Activated B cell treated with CpG ODN at 0.5 μM for 24 hours (primary cell): Measurements from ENCODE around the gene DPY30. TPM values are rescaled to one million over a fixed set of nuclear protein-coding genes. Genes with fewer than 3 reads are reported as not detected.
"Not testable (repeated sequence)": the region's sequence is repeated elsewhere in the genome, so short reads cannot be mapped to it uniquely, and the experiment has no call there.

Experiments used
- ATAC-seq: fragments of 200-7000 bp; cut with Tn5 transposase; one replicate; pipeline ENCODE4 v1.10.0; 2021; ENCODE audit warnings: low read depth, mild to moderate bottlenecking, moderate library complexity
- CTCF ChIA-PET: fragments of 350-600 bp; sonication (Branson Sonifier 250); formaldehyde crosslinking; loops from one replicate; lab custom pipeline; 2021; ENCODE audit warnings: antibody characterized with exemption; lab: Charles Lee
- POLR2A ChIA-PET: fragments of 350-600 bp; sonication (Branson Sonifier 250); formaldehyde crosslinking; loops from one replicate; lab custom pipeline; 2021; ENCODE audit warnings: antibody characterized with exemption; lab: Charles Lee
- DNase-seq: peaks from one replicate; pipeline ENCODE4 v3.0.0; 2022
- H3K27ac Mint-ChIP-seq: one replicate; pipeline ENCODE4 v1.8.0; 2020; ENCODE audit warnings: mixed read lengths
- H3K27me3 Mint-ChIP-seq: one replicate; pipeline ENCODE4 v1.8.0; 2021; ENCODE audit warnings: mixed read lengths
- H3K36me3 Mint-ChIP-seq: one replicate; pipeline ENCODE4 v1.8.0; 2021; ENCODE audit warnings: low read depth, mixed read lengths
- H3K4me1 Mint-ChIP-seq: one replicate; pipeline ENCODE4 v1.8.0; 2021; ENCODE audit warnings: mixed read lengths
- H3K4me3 Mint-ChIP-seq: one replicate; pipeline ENCODE4 v1.8.0; 2020; ENCODE audit warnings: mild to moderate bottlenecking, mixed read lengths
- H3K9me3 Mint-ChIP-seq: one replicate; pipeline ENCODE4 v1.8.0; 2020; ENCODE audit warnings: mixed read lengths
- intact Hi-C: fragments of 100-400 bp; cut with micrococcal nuclease; formaldehyde crosslinking; loops from one replicate; pipeline ENCODE4 v1.15.1; 2024
- total RNA-seq: library from RNA; stranded (reverse); gene quantifications from 2 replicates; pipeline ENCODE4 v1.2.3, GENCODE V29; 2022
- TF ChIP-seq, protein P1 (sequence below): fragments of 200-600 bp; IDR thresholded peaks from one replicate; pipeline ENCODE4 v1.8.0; 2022; ENCODE audit warnings: antibody characterized with exemption, mild to moderate bottlenecking

The DPY30 gene
- total RNA-seq, 1 donor from 2014 or later, result 36.2 TPM

DNA sequence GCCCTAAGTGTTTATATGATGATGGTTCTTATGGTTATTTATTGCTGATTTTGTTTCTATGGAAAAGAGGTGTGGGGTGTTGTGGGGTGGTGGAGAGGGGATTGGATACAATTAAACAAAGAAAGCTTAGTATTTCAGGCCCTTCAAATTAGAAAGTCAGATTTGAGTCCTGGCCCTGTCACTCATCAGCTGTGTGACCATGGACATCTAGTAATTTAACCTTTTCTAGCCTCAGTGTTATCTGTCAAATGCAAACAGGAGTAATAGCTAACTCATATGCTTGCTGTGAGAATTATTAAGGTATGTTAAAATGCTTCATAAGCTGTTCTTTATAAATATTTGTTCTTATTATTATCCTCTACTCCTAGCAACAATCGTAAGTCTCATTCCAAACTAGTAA, 26.7 kb downstream of the DPY30 start:
- DNase-seq, result no peak
- Mint-ChIP-seq H3K4me3 (no peak overlapping the region), H3K27me3 (no peaks in the 10 kb centered on the region), H3K9me3 (no peaks in the 10 kb centered on the region), H3K36me3 (peaks cover 26% of the 10 kb centered on the region), H3K4me1 (peaks cover 27% of the 10 kb centered on the region), H3K27ac (no peak overlapping the region)
- ChIA-PET CTCF (no interaction called here), POLR2A (interaction anchor here (0.5 to 2.8 kb wide), 4 partner anchors 27 to 358 kb away, joined by 3 to 15 read pairs (median 4); partner anchors contain the start of genes DPY30 and SPAST)
- intact Hi-C loops, result loop anchor here (5.0 to 10.0 kb wide), 2 partner anchors 122 to 1866 kb away; partner anchors contain the start of gene YPEL5
- ATAC-seq, result no peak
- TF ChIP-seq, protein P1, sequence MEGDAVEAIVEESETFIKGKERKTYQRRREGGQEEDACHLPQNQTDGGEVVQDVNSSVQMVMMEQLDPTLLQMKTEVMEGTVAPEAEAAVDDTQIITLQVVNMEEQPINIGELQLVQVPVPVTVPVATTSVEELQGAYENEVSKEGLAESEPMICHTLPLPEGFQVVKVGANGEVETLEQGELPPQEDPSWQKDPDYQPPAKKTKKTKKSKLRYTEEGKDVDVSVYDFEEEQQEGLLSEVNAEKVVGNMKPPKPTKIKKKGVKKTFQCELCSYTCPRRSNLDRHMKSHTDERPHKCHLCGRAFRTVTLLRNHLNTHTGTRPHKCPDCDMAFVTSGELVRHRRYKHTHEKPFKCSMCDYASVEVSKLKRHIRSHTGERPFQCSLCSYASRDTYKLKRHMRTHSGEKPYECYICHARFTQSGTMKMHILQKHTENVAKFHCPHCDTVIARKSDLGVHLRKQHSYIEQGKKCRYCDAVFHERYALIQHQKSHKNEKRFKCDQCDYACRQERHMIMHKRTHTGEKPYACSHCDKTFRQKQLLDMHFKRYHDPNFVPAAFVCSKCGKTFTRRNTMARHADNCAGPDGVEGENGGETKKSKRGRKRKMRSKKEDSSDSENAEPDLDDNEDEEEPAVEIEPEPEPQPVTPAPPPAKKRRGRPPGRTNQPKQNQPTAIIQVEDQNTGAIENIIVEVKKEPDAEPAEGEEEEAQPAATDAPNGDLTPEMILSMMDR, result no peak

DNA sequence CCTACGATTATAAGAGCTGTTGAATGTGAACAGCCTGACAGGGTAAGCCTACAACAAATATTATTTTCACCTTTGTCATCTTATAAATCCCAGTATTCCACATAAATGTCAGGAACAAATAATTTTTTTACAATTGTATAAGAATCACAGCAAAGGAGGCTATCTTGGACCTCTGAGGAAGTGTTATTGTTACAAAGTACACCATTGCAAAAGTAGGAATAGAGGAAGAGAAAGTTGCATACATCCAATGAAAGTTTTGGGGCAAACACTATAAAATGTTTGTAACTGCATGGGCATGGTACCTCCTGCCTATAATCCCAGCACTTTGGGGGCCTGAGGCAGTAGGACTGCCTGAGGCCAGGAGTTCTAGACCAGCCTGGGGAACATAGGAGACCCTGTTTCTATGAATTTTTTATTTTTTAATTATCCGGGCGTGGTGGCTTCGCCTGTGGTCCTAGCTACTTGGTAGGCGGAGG, 28.1 kb downstream of the DPY30 start:
- peak overlapping the region; percentile 96 for H3K27ac Mint-ChIP-seq
- ChIA-PET CTCF (no interaction called here), POLR2A (interaction anchor here (0.6 to 2.3 kb wide), 6 partner anchors 12 to 349 kb away, joined by 3 to 36 read pairs (median 4); partner anchors contain the start of genes DPY30, SLC30A6 and SPAST)
- peak overlapping the region; percentile 91 for H3K4me3 Mint-ChIP-seq
- no peaks in the 10 kb centered on the region for H3K9me3 Mint-ChIP-seq
- DNase-seq (no peak), ATAC-seq (no peak)
- no peaks in the 10 kb centered on the region for H3K27me3 Mint-ChIP-seq
- peaks cover 21% of the 10 kb centered on the region for H3K36me3 Mint-ChIP-seq
- peaks cover 36% of the 10 kb centered on the region for H3K4me1 Mint-ChIP-seq
- intact Hi-C loops, result loop anchor here (1.0 to 10.0 kb wide), 8 partner anchors 28 to 1864 kb away; partner anchors contain the start of genes BIRC6, DPY30, SPAST and YPEL5
- TF ChIP-seq, protein P1, result no peak

DNA sequence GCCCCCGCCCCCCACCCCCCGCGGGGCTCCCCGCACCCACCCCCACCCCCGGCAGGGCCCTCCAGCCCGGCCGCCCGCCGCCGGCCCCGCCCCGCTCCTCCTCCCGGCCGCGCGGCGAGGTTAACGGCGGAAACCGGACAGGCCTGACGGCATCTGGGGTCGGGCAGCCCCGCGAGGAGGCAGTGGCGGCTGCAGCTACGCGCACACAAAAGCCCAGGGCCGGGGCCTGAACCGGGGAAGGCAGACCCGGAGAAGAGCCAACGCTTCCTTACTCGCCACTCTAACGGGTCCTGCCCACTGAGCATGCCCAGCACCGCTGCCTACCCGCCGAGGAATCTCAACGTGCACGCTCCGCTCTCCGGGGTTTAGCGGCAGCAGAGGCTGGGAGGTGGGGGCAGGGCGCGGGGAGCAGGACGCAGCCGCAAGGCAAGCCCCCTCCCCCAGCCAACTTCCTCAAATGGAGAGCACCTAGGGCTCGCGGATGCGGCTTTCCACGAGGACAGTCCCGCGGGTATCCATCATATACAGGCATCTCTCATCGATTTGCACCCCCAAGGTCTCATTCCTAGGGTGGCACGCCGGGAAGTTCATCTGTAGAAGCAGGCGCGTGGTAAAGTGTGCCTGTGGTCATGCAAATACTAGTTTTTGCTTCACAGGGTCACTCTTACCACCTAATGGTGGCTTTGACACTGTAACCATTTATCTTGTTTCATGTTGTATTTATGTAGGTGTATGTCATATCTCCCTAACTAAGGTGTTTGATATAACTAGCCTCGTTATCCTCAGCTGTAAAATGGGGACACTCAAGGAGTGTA, 28.7 kb downstream of the DPY30 start, which contains the start of gene MEMO1:
MEMO1 (minus strand) TSS at position 339 of the 815 bp plus-strand sequence. CDS start 761 bp downstream, outside the sequence.
- ChIA-PET CTCF (no interaction called here), POLR2A (interaction anchor here (0.6 to 2.3 kb wide), 12 partner anchors 8 to 1864 kb away, joined by 3 to 36 read pairs (median 3); partner anchors contain the start of genes DPY30, SLC30A6, SPAST and YPEL5)
- Mint-ChIP-seq H3K27ac (peak within 1 kb of the TSS; percentile 96), H3K9me3 (no peaks in the 10 kb centered on the region), H3K36me3 (peaks cover 16% of the 10 kb centered on the region), H3K4me1 (peaks cover 39% of the 10 kb centered on the region), H3K27me3 (no peaks in the 10 kb centered on the region), H3K4me3 (peak within 1 kb of the TSS; percentile 91)
- TF ChIP-seq, protein P1, result no peak
- intact Hi-C loops, result loop anchor here (1.0 to 10.0 kb wide), 8 partner anchors 28 to 1864 kb away; partner anchors contain the start of genes BIRC6, DPY30, SPAST and YPEL5
- peak; percentile 93 for DNase-seq
- peak; percentile 81 for ATAC-seq

DNA sequence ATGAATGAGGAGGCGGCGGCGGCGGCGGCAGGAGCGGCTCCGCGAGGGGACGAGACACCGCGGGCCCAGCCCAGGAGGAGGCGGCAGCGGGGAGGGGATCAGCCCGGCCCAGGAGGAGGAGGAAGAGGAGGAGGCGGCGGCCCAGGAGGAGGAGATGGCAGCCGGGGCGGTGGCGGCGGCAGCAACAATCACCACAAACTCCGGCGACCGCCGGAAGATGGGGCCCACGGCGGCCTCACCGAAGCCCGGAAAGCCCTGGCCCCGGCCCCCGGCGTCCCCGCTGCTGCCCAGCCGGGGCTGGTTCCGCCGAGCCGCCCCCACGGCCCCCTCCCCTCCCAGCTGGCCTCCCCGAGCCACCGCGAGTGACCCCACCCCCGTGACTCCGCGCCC, 29.3 kb downstream of the DPY30 start:
- ATAC-seq, result peak; percentile 63
- peaks cover 16% of the 10 kb centered on the region for H3K36me3 Mint-ChIP-seq
- H3K27ac Mint-ChIP-seq, CTCF ChIA-PET, H3K27me3 Mint-ChIP-seq, H3K9me3 Mint-ChIP-seq: not testable (repeated sequence)
- POLR2A ChIA-PET, result interaction anchor here (0.6 to 2.3 kb wide), 8 partner anchors 9 to 1864 kb away, joined by 3 to 36 read pairs (median 4); partner anchors contain the start of genes DPY30, SLC30A6, SPAST and YPEL5
- H3K4me1 Mint-ChIP-seq, result peaks cover 45% of the 10 kb centered on the region
- intact Hi-C loops, result loop anchor here (2.0 to 10.0 kb wide), 3 partner anchors 125 to 1863 kb away; partner anchors contain the start of genes BIRC6 and YPEL5
- peak overlapping the region; percentile 66 for H3K4me3 Mint-ChIP-seq
- peak; percentile 74 for DNase-seq

DNA sequence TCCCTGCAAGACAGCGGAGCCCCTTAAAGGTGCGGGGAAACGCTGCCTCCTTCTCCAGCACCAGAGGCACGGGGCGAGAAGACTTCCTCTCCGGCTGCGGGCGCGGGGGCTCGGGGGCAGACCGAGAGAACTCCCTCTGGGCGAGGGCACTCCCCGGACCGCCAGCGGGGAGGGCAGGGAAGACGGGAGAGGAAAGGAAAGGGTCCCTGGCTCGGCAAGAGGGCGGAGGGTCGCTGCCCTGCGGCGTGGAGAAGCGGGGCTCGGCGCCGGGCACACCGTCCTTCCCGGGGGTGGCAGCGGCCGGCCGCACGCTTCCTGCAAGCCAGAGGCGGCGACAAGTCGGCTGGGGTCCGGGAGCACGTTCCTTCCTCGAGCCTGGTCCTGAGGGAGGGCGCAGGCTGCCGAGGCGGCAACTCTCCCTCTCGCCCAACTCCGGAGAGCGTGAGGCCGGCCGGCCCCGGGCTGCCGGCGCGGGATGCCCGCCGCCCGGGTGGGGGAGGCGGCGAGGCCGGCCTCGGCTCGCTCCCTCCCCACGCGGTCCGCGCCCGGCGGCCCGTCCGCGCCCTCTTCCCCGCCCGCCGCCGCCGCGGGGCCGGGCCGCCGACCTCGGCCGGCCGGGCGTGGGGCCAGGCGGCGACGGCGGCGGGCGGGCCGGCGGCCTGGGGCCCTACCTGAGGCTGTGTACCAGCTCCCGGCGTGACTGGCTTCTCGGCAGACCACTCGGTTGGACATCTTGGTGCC, 29.9 kb downstream of the DPY30 start:
- POLR2A ChIA-PET, result interaction anchor here (0.6 to 2.3 kb wide), 14 partner anchors 10 to 1863 kb away, joined by 3 to 36 read pairs (median 4); partner anchors contain the start of genes DPY30, SLC30A6, SPAST and YPEL5
- H3K4me3 Mint-ChIP-seq, result peak overlapping the region; percentile 92

More for the DNA sequence above, 29.9 kb downstream of the DPY30 start:
- peak; percentile 8 for ATAC-seq
- TF ChIP-seq, protein P1, result no peak
- DNase-seq, result peak; percentile 60
- Mint-ChIP-seq H3K27me3 (no peaks in the 10 kb centered on the region), H3K9me3 (no peaks in the 10 kb centered on the region), H3K36me3 (peaks cover 15% of the 10 kb centered on the region), H3K4me1 (peaks cover 49% of the 10 kb centered on the region), H3K27ac (peak overlapping the region; percentile 86)
- intact Hi-C loops, result loop anchor here (2.0 to 10.0 kb wide), 5 partner anchors 19 to 1862 kb away; partner anchors contain the start of genes BIRC6 and YPEL5
- CTCF ChIA-PET, result interaction anchor here (1.5 kb wide), 1 partner anchor 19 kb away, joined by 3 read pairs; no protein-coding TSS in a partner anchor
